GM12872 (cell line): ENCODE results near the gene DNAJC18.

Experiments used
- CTCF ChIP-seq: IDR thresholded peaks from 3 replicates; pipeline ENCODE4 v1.5.1; 2011; ENCODE audit warnings: low read depth, mild to moderate bottlenecking, low read length, moderate library complexity; ENCODE audit not compliant: insufficient read depth

The DNAJC18 gene

GRCh38 chr5:139388198-139388821 lies 51.0 kb downstream of the DNAJC18 start:
- 0 out of 3 replicates have a peak, but pooled peaks have one; percentile 13 for TF ChIP-seq CTCF

GRCh38 chr5:139387611-139388197 lies 51.6 kb downstream of the DNAJC18 start:
- TF ChIP-seq CTCF, result no peak

GRCh38 chr5:139386050-139386438 lies 53.3 kb downstream of the DNAJC18 start:
- TF ChIP-seq CTCF, result no peak

GRCh38 chr5:139385061-139386049 lies 54.0 kb downstream of the DNAJC18 start:
- peak; percentile 34; the same call in 2 of the 3 replicates for TF ChIP-seq CTCF

- no peak for TF ChIP-seq CTCF
These were observed 54.7 kb downstream of the DNAJC18 start for GRCh38 chr5:139384591-139385051.

GRCh38 chr5:139383993-139384590 lies 55.2 kb downstream of the DNAJC18 start:
- no peak for TF ChIP-seq CTCF
